NCI-H2227 (cell line): ENCODE data around the gene BCAS1.
A peak's percentile ranks its signal among the peaks of the same experiment; 100 is the strongest.
"Not testable (repeated sequence)": the region's sequence is repeated elsewhere in the genome, so short reads cannot be mapped to it uniquely, and the experiment has no call there.

ENCODE experiments used
- DNase-seq: peaks from one replicate; lab custom pipeline; 2025; ENCODE audit not compliant: unreplicated experiment; lab: John Stamatoyannopoulos, UW

Gene BCAS1

GRCh38 chr20:54020868-54021267 is 49.5 kb downstream of the BCAS1 start:
- DNase-seq = no peak

GRCh38 chr20:54020348-54020747 is 50.0 kb downstream of the BCAS1 start:
- no peak for DNase-seq

GRCh38 chr20:54019585-54019984 is 50.8 kb downstream of the BCAS1 start:
- no peak for DNase-seq

- no peak for DNase-seq
Measured at GRCh38 chr20:54019127-54019526, 51.3 kb downstream of the BCAS1 start.

- no peak for DNase-seq
Measured at GRCh38 chr20:54017846-54018245, 52.5 kb downstream of the BCAS1 start.

- DNase-seq = peak; percentile 14
Measured at GRCh38 chr20:54015496-54015895, 54.9 kb downstream of the BCAS1 start.

- DNase-seq = no peak
Measured at GRCh38 chr20:54014293-54014926, 56.0 kb downstream of the BCAS1 start.

- no peak for DNase-seq
Measured at GRCh38 chr20:54013471-54013870, 56.9 kb downstream of the BCAS1 start.

GRCh38 chr20:54011346-54011745 is 59.0 kb downstream of the BCAS1 start:
- DNase-seq = no peak

GRCh38 chr20:54006216-54006615 is 64.2 kb downstream of the BCAS1 start:
- DNase-seq = not testable (repeated sequence)

GRCh38 chr20:54005524-54005923 is 64.9 kb downstream of the BCAS1 start:
- DNase-seq = no peak

GRCh38 chr20:54004445-54004844 is 65.9 kb downstream of the BCAS1 start:
- no peak for DNase-seq

- no peak for DNase-seq
Measured at GRCh38 chr20:54002741-54003140, 67.7 kb downstream of the BCAS1 start.

- DNase-seq = no peak
Measured at GRCh38 chr20:54002056-54002575, 68.3 kb downstream of the BCAS1 start.

GRCh38 chr20:54000914-54001313 is 69.5 kb downstream of the BCAS1 start:
- no peak for DNase-seq

GRCh38 chr20:54000262-54000661 is 70.1 kb downstream of the BCAS1 start:
- no peak for DNase-seq

- DNase-seq = no peak
Measured at GRCh38 chr20:53999077-53999476, 71.3 kb downstream of the BCAS1 start.

- no peak for DNase-seq
Measured at GRCh38 chr20:53996584-53997486, 73.6 kb downstream of the BCAS1 start.

- DNase-seq = no peak
Measured at GRCh38 chr20:53995949-53996348, 74.4 kb downstream of the BCAS1 start.

GRCh38 chr20:53994088-53994487 is 76.3 kb downstream of the BCAS1 start:
- DNase-seq = no peak

GRCh38 chr20:53993310-53993709 is 77.1 kb downstream of the BCAS1 start:
- DNase-seq = no peak

- DNase-seq = no peak
Measured at GRCh38 chr20:53990768-53991450, 79.5 kb downstream of the BCAS1 start.
